OCI-LY1 (cell line): Measurements from ENCODE around the gene DOCK3.

Experiments
- EZH2 ChIP-seq: fragments of 200-600 bp; sonication (generic), shearing (Covaris generic); IDR thresholded peaks from 2 replicates; pipeline ENCODE4 v1.8.0; 2017; ENCODE audit warnings: borderline replicate concordance, mixed run types, mild to moderate bottlenecking, antibody characterized with exemption, low read length, moderate library complexity, mixed read lengths
- TF ChIP-seq, protein P1 (sequence below): fragments of 200-600 bp; sonication (generic), shearing (Covaris generic); IDR thresholded peaks from 2 replicates; pipeline ENCODE4 v1.5.1; 2017; ENCODE audit warnings: mild to moderate bottlenecking, antibody characterized with exemption, low read length, moderate library complexity, mixed read lengths

DNA sequence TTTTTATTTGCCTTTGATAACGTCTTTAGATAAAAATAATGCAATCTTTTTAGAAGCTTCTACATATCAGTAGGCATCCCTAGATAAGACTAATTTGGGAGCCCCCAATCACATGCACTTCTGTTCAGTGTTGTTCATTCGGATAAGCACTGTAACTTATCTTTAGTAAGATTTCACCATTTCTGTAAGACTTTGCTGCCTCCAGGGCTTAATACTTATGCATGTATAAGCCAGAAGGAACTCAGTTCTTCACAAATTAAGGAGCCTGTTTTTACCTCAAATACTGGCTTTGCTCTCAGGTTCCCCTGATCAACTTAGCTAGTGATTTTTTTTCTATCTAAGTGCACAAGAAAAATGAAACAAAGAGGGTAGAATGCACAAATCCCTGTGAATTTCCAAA, 20.3 kb downstream of the DOCK3 start:
- TF ChIP-seq, protein P1, sequence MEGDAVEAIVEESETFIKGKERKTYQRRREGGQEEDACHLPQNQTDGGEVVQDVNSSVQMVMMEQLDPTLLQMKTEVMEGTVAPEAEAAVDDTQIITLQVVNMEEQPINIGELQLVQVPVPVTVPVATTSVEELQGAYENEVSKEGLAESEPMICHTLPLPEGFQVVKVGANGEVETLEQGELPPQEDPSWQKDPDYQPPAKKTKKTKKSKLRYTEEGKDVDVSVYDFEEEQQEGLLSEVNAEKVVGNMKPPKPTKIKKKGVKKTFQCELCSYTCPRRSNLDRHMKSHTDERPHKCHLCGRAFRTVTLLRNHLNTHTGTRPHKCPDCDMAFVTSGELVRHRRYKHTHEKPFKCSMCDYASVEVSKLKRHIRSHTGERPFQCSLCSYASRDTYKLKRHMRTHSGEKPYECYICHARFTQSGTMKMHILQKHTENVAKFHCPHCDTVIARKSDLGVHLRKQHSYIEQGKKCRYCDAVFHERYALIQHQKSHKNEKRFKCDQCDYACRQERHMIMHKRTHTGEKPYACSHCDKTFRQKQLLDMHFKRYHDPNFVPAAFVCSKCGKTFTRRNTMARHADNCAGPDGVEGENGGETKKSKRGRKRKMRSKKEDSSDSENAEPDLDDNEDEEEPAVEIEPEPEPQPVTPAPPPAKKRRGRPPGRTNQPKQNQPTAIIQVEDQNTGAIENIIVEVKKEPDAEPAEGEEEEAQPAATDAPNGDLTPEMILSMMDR = no peak
- TF ChIP-seq EZH2 = no peak
